Measurements from ENCODE around the gene NECAB2. TPM values are rescaled to one million over a fixed set of nuclear protein-coding genes. Genes with fewer than 3 reads are reported as not detected.

NECAB2 gene
- polyA plus RNA-seq, 2 of the 4 experiments (the other 2 are of a cell fraction), result 1.1 to 1.4 TPM

GRCh38 chr16:84039696-84040095, 71.7 kb downstream of the NECAB2 start (continued):
- TF ChIP-seq ZNF302 (CRISPR knock-in tag; IDR thresholded peaks at IDR 0.05) (no peak), CHD2 (IDR thresholded peaks at IDR 0.05; ENCODE audit: low read length, partially characterized antibody) (no peak), PBX3 (IDR thresholded peaks at IDR 0.05) (no peak), TFCP2L1 (CRISPR knock-in tag; IDR thresholded peaks at IDR 0.05) (no peak), ZC3H11A (IDR thresholded peaks at IDR 0.05) (no peak), HOXB5 (CRISPR knock-in tag; IDR thresholded peaks at IDR 0.05) (no peak)

- H3K4me3 ChIP-seq, result no peak overlapping the region
- H3K4me1 ChIP-seq, result no peaks in the 10 kb centered on the region
- ChIA-PET POLR2A (no interaction called here), CTCF (interaction anchor here (0.6 to 11.3 kb wide), 7 partner anchors 12 to 84 kb away, joined by 3 to 87 read pairs (median 5); no protein-coding TSS in a partner anchor)
- no peak overlapping the region for H3K4me2 ChIP-seq
- DNase-seq (ENCODE audit: low read depth in 1 of 2, low spot score in 1 of 2), result no peak
- WGBS (ENCODE audit: missing lambda C conversion rate), result 67% methylated on average over 14 of the region's 14 CpGs
- FAIRE-seq, result no peak
- no peak overlapping the region for H3K27ac ChIP-seq
- ATAC-seq, result no peak
- H3K9me3 ChIP-seq, result no peaks in the 10 kb centered on the region; the same call in 2 of the 3 replicates
- TF ChIP-seq RNF2 (IDR thresholded peaks at IDR 0.05; ENCODE audit: borderline replicate concordance, low read depth) (no peak), FOXS1 (CRISPR knock-in tag; IDR thresholded peaks at IDR 0.05) (no peak), ATOH8 (CRISPR knock-in tag; IDR thresholded peaks at IDR 0.05; ENCODE audit: low read depth) (no peak), ZFP36 (IDR thresholded peaks at IDR 0.05; ENCODE audit: borderline replicate concordance, partially characterized antibody) (no peak), NR3C1 (IDR thresholded peaks at IDR 0.05) (no peak), RCOR1 (IDR thresholded peaks at IDR 0.05; ENCODE audit: low read depth, low read length) (no peak), TFCP2L1 (CRISPR knock-in tag; IDR thresholded peaks at IDR 0.05) (no peak), E2F6 (IDR thresholded peaks at IDR 0.05; ENCODE audit: borderline replicate concordance, low read depth) (no peak), KDM1A (IDR thresholded peaks at IDR 0.05; ENCODE audit: low read depth) (no peak), HES2 (IDR thresholded peaks at IDR 0.05) (no peak), PBX3 (IDR thresholded peaks at IDR 0.05) (no peak), FOSB (CRISPR knock-in tag; IDR thresholded peaks at IDR 0.05) (no peak), EHMT2 (IDR thresholded peaks at IDR 0.05; ENCODE audit: low read depth) (no peak), TP53 (CRISPR knock-in tag; IDR thresholded peaks at IDR 0.05) (no peak), USF2 (IDR thresholded peaks at IDR 0.05) (no peak), CBX8 (IDR thresholded peaks at IDR 0.05) (no peak), MAX (IDR thresholded peaks at IDR 0.05) (no peak), ZC3H11A (IDR thresholded peaks at IDR 0.05) (no peak), CEBPB (IDR thresholded peaks at IDR 0.05) (no peak)
Observed at GRCh38 chr16:84040226-84040822, 72.3 kb downstream of the NECAB2 start.

Measured in A549 (cell line).